Breast epithelium (tissue), 3 donors: Measurements from ENCODE around the gene PARP4.
"Not testable (repeated sequence)": the region's sequence is repeated elsewhere in the genome, so short reads cannot be mapped to it uniquely, and the experiment has no call there.

Experiments used
- CTCF ChIP-seq, 3 donors: fragments of 450-650 bp; IDR thresholded peaks; one replicate each; pipeline ENCODE4 v1.5.1; 2016 to 2017; ENCODE audit warnings: antibody characterized with exemption in 3 of 3, mild to moderate bottlenecking in 3 of 3, moderate library complexity in 3 of 3
- POLR2A ChIP-seq: fragments of 450-650 bp; IDR thresholded peaks from one replicate; pipeline ENCODE4 v1.6.1; 2016; ENCODE audit warnings: antibody characterized with exemption, mild to moderate bottlenecking, moderate library complexity
- POLR2AphosphoS5 ChIP-seq, 3 donors: sonication (generic); formaldehyde crosslinking; IDR thresholded peaks; one replicate each; pipeline ENCODE4 v1.6.1; 2017; ENCODE audit warnings: antibody characterized with exemption in 3 of 3

GRCh38 chr13:24488092-24488491 lies 24.5 kb downstream of the PARP4 start:
- not testable (repeated sequence) for TF ChIP-seq POLR2AphosphoS5 (IDR thresholded peaks at IDR 0.05); CTCF (IDR thresholded peaks at IDR 0.05); POLR2A
